Articular chondrocyte of knee joint (primary cell): ENCODE results near the gene PTK6. TPM values are rescaled to one million over a fixed set of nuclear protein-coding genes. Genes with fewer than 3 reads are reported as not detected.

Experiments used
- total RNA-seq: library from RNA; depleted of rRNA; stranded (reverse); fragments of >200 nt; gene quantifications from 2 replicates; pipeline ENCODE4 v1.2.3, GENCODE V29; 2012

Gene PTK6
- 0.11 and 0.13 TPM in 2 replicates for total RNA-seq

DNA sequence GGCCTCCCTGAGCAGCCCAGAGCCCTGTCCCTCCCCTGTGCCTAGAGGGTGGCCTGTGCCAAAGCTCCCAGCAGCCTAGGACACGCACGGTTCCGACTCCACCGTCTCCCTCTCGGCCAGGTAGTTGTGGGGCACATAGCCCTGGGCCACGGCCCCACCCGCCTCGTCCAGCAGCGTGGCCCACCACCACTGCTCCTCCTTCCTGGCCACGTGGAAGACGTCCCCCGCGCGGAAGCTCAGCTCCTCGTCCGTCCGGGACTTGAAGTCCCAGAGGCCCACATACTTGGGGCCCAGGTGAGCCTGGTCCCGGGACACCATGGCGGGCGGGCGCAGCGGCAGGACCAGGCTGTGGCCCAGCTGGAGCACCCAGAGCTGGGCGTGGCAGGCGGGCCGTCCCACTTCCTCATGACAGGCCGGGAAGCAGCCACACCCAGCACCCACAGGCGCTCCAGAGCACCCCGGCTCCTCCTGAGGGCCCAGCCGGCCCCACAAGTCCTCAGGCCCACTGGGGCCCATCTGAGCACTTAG is at the start of gene PTK6:
PTK6 (minus strand) TSS at position 380 of the 528 bp plus-strand sequence; CDS start at position 318, 62 bp downstream.

DNA sequence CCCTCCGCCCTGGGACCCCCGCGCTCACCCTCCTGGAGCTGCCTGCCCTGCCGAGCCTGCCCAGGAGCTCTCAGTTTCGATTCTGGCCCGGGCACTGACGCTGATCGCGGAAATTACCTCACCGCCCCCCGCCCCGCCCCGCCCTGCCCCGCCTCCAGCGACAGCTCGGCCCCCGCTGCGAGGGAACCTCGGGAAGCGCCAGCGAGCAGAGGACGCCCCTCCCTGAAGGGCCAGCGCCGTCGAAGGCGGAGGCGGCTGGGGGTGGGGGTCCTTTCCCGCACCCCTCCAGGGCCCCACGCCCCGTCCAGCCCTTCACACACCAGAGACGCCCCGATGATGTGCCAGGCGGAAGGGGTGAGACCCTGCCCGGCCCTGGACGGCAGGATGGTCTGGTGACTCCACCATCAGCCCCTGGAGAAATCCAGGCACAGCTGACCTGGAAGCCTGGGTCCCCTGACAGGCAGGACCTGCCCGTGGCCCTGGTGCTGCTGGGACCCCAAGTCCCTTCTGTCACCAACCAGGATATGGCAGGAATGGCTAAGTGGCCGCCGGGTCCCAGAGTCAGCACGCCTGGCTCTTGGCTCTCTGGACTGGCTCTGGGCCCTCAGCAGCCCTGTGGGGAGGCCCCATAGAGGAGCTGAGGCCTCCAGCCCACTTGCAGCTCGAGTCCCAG is 37.1 kb upstream of the PTK6 start, which contains the start of gene HELZ2:
HELZ2 (minus strand) TSS at position 84 of the 673 bp plus-strand sequence. CDS start 1,854 bp downstream, outside the sequence.

DNA sequence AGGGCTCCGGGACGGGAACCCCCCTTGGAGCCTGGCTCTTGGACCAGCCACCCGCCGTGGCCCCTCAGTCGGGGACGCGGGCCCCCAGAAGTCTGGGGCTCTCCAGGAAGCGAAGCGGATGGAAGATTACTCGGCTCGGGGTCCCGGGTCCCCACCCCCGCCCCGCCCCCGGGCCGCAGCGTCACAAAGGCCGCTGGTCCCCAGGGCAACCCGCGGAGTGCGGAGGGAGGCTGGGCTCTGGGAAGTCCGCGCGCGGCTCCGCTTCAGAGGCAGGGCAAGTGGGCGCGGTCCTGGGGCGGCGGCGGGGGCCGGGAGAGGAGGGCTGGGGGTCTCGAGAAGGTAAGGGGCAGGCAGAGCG is 16.7 kb upstream of the PTK6 start, which contains the start of gene FNDC11:
FNDC11 (plus strand) TSS at position 227 of the 358 bp plus-strand sequence. CDS start 1,505 bp downstream, outside the sequence.

DNA sequence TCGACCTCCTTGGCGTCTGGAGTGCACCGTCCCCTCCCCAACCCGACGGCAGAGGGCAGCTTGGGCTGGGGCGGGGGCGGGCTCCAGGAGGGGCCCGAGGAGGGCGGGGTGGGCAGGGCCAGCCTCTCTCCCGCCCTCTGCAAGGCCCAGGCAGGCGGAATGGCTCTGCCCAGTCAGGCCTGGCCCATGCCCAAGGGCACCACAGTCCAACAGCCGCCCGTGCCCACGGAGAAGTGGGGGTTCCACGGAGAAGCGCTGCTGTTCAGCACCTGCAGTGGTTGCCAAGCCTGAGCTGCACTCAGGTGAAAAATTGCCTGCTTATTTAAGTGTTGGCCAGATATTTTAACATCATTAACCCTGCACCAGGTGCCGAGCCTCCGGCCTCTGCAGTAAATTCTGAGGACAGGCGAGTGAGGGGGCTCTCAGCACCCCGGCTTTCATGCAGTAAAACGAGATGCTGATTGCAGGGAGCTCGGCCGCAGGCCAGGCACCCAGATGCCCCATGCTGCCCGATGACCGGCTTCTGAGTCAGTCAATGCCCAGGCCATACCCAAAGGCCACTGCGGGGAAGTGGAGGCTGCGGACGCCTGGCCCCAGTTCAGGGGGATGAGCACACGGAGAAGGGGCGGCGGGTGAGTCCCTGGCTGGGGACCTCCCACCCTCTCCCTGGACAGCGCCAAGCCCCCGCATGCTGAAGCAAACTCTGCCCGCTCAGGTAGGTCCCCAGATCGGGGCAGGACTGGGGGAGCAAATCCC is 10.7 kb upstream of the PTK6 start, which contains the start of gene SRMS:
SRMS (minus strand) TSS at position 25 of the 756 bp plus-strand sequence. CDS start 286 bp downstream, outside the sequence.

DNA sequence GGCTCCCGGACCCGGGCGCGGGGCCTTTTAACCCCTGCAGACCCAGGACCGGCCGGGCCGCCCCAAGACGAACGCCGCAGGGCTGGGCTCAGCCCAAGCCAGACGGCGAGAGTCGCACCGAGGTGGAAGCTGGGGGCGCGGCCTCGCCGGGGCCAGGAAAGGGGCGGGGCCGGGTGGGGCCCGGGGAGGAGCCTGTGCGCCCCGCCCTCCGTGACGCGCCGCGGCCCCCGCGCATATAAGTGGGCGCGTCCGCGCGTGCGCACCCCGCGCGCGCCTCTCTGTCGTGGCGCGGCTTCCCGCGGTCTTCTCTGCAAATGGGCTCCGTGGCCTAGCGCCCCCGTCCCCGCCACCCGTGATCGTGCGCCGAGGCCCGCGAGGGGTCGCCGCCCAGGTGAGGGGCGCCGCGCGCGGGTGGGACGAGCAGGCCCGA is 16.7 kb downstream of the PTK6 start, which contains the start of gene PPDPF:
PPDPF (plus strand) TSS at position 262 of the 430 bp plus-strand sequence. CDS start 544 bp downstream, outside the sequence.

DNA sequence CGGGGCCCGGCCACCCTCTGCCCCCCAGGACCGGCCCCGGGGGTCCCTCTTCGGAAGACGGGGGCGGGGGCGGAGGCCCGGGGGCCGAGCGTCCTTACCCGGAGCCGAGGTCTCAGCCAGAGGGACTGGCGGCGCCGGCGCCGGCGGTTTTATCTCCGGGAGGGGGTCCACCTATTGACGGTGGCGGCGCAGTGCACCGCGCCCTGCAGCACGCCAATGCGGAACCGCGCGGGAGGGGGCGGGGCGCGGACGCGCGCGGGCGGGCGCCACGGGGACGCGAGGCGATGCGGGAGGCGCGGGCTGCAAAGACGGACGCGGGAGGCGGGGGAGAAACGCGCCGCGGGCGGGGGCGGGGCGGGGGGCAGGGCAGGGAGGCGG is 38.2 kb downstream of the PTK6 start, which contains the start of gene EEF1A2:
EEF1A2 (minus strand) TSS at position 124 of the 378 bp plus-strand sequence. CDS start 1,320 bp downstream, outside the sequence.

Other genes with a start within 250 kb of the PTK6 start
- gene COL20A1, start 244.2 kb downstream of the PTK6 start, total RNA-seq = not detected in 2 replicates
- not detected in 2 replicates for gene CHRNA4, start 176.0 kb downstream of the PTK6 start, total RNA-seq
- gene KCNQ2, start 64.7 kb downstream of the PTK6 start, total RNA-seq = under 0.01 TPM in 1 of 2 replicates, not detected in the other
- gene EEF1A2, start 38.3 kb downstream of the PTK6 start, total RNA-seq = 0.13 TPM in 1 of 2 replicates, not detected in the other
- gene PPDPF, start 16.6 kb downstream of the PTK6 start, total RNA-seq = 114 and 116 TPM in 2 replicates
- not detected in 2 replicates for gene SRMS, start 10.4 kb upstream of the PTK6 start, total RNA-seq
- 0.22 and 0.26 TPM in 2 replicates for gene FNDC11, start 16.8 kb upstream of the PTK6 start, total RNA-seq
- gene HELZ2, start 36.9 kb upstream of the PTK6 start, total RNA-seq = 23.5 and 30.4 TPM in 2 replicates
- gene GMEB2, start 89.7 kb upstream of the PTK6 start, total RNA-seq = 8.6 and 9.0 TPM in 2 replicates
- 9.8 and 11.6 TPM in 2 replicates for gene STMN3, start 116.0 kb upstream of the PTK6 start, total RNA-seq
- 11.0 and 12.2 TPM in 2 replicates for gene RTEL1, start 120.9 kb upstream of the PTK6 start, total RNA-seq
- gene TNFRSF6B, start 159.3 kb upstream of the PTK6 start, total RNA-seq = 2.9 and 5.4 TPM in 2 replicates
- gene ARFRP1, start 170.6 kb upstream of the PTK6 start, total RNA-seq = 23.0 and 23.5 TPM in 2 replicates
- 14.5 and 15.0 TPM in 2 replicates for gene ZGPAT, start 170.7 kb upstream of the PTK6 start, total RNA-seq
- 1.3 and 1.6 TPM in 2 replicates for gene LIME1, start 199.3 kb upstream of the PTK6 start, total RNA-seq
- 33.6 and 34.5 TPM in 2 replicates for gene SLC2A4RG, start 202.4 kb upstream of the PTK6 start, total RNA-seq